ENCODE measurements around the gene RAMACL. TPM values are rescaled to one million over a fixed set of nuclear protein-coding genes. Genes with fewer than 3 reads are reported as not detected.

RAMACL gene
- total and polyA plus RNA-seq, 2 of the 4 experiments (the other 2 are of a cell fraction), result 0.46 to 0.90 TPM

DNA sequence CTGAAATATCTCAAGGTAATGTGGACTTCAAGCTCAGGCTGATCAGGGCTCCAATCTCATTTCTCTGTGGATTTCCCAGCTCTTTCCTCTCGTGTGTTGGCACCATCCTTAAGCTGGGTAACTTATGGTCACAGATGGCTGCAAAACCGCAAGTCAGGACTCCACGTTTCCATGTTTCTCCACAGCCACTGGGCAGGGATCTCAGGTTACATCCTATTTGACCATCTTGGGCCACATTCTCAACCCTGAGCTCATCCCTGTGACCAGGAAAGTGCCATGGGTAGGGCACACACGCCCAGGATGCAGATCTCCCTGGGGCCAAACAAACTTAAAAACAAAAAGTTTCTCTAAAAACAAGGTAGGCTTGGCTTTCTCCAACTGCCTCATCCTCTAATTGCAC lies 25.2 kb upstream of the RAMACL start:
- ChIA-PET POLR2A (ENCODE audit: unreplicated experiment) (no interaction called here), CTCF (interaction anchor here (0.6 kb wide), 1 partner anchor 290 kb away, joined by 4 read pairs; no protein-coding TSS in a partner anchor)
- DNase-seq (no peak), ATAC-seq (ENCODE audit: low read depth) (no peak)
- in situ Hi-C loops (cut with MboI; ENCODE audit: low sequenced_read_pairs) (no loop called here), intact Hi-C loops (cut with micrococcal nuclease) (no loop called here), dilution Hi-C loops (cut with HindIII; ENCODE audit: low sequenced_read_pairs, unreplicated experiment) (no loop called here)
- H2AK9ac ChIP-seq (replicated peaks; ENCODE audit: low read depth, low read length, poor library complexity), result no peak overlapping the region
- H2AK5ac ChIP-seq (ENCODE audit: low read depth, low read length), result peak overlapping the region; percentile 52; the same call in 1 of the 2 replicates
- H3K27me3 ChIP-seq (ENCODE audit: control insufficient read depth, insufficient read depth, low read length), result no peaks in the 10 kb centered on the region
- H3K36me3 ChIP-seq (ENCODE audit: control insufficient read depth, insufficient read depth, low read length), result peaks cover 9% of the 10 kb centered on the region; the same call in 1 of the 2 replicates
- H2BK120ac ChIP-seq (ENCODE audit: low read depth, low read length), result no peak overlapping the region
- no peaks in the 10 kb centered on the region for H3K9me3 ChIP-seq (ENCODE audit: control insufficient read depth, insufficient read depth, low read length)
- H3K14ac ChIP-seq (replicated peaks; ENCODE audit: low read depth, low read length), result no peak overlapping the region
- no peak for TF ChIP-seq RAD21 (IDR thresholded peaks at IDR 0.05; ENCODE audit: low read length)
- TF ChIP-seq, protein P1, sequence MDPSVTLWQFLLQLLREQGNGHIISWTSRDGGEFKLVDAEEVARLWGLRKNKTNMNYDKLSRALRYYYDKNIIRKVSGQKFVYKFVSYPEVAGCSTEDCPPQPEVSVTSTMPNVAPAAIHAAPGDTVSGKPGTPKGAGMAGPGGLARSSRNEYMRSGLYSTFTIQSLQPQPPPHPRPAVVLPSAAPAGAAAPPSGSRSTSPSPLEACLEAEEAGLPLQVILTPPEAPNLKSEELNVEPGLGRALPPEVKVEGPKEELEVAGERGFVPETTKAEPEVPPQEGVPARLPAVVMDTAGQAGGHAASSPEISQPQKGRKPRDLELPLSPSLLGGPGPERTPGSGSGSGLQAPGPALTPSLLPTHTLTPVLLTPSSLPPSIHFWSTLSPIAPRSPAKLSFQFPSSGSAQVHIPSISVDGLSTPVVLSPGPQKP (IDR thresholded peaks at IDR 0.05; ENCODE audit: borderline replicate concordance, low read depth, low read length), result no peak
- TF ChIP-seq MAFK (IDR thresholded peaks at IDR 0.05; ENCODE audit: low read depth, low read length), result no peak
- no peak for TF ChIP-seq NFE2L2 (IDR thresholded peaks at IDR 0.05; ENCODE audit: low read depth, low read length)
- TF ChIP-seq RCOR1 (IDR thresholded peaks at IDR 0.05; ENCODE audit: insufficient replicate concordance, low read length), result no peak
- TF ChIP-seq CHD1 (IDR thresholded peaks at IDR 0.05; ENCODE audit: low read depth, low read length), result no peak
- no peak for TF ChIP-seq SMC3 (IDR thresholded peaks at IDR 0.05; ENCODE audit: low read depth, low read length)
- no peak for TF ChIP-seq CEBPB (IDR thresholded peaks at IDR 0.05; ENCODE audit: low read depth, low read length)
- TF ChIP-seq, protein P2, sequence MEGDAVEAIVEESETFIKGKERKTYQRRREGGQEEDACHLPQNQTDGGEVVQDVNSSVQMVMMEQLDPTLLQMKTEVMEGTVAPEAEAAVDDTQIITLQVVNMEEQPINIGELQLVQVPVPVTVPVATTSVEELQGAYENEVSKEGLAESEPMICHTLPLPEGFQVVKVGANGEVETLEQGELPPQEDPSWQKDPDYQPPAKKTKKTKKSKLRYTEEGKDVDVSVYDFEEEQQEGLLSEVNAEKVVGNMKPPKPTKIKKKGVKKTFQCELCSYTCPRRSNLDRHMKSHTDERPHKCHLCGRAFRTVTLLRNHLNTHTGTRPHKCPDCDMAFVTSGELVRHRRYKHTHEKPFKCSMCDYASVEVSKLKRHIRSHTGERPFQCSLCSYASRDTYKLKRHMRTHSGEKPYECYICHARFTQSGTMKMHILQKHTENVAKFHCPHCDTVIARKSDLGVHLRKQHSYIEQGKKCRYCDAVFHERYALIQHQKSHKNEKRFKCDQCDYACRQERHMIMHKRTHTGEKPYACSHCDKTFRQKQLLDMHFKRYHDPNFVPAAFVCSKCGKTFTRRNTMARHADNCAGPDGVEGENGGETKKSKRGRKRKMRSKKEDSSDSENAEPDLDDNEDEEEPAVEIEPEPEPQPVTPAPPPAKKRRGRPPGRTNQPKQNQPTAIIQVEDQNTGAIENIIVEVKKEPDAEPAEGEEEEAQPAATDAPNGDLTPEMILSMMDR (conservative IDR thresholded peaks at IDR 0.05; ENCODE audit: low read depth, low read length), result no peak
- no peak for TF ChIP-seq MXI1 (IDR thresholded peaks at IDR 0.05; ENCODE audit: borderline replicate concordance, low read depth, low read length)
- no peak for TF ChIP-seq POLR2A (IDR thresholded peaks at IDR 0.05; ENCODE audit: low read depth, low read length)
- TF ChIP-seq, protein P3, sequence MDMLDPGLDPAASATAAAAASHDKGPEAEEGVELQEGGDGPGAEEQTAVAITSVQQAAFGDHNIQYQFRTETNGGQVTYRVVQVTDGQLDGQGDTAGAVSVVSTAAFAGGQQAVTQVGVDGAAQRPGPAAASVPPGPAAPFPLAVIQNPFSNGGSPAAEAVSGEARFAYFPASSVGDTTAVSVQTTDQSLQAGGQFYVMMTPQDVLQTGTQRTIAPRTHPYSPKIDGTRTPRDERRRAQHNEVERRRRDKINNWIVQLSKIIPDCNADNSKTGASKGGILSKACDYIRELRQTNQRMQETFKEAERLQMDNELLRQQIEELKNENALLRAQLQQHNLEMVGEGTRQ (IDR thresholded peaks at IDR 0.05; ENCODE audit: low read depth, low read length), result no peak
- TF ChIP-seq RFX5 (IDR thresholded peaks at IDR 0.05; ENCODE audit: low read depth, low read length), result no peak
- no peak for TF ChIP-seq MAZ (IDR thresholded peaks at IDR 0.05; ENCODE audit: borderline replicate concordance, low read depth, low read length)
- no peak for TF ChIP-seq FOS (IDR thresholded peaks at IDR 0.05; ENCODE audit: low read depth, low read length)
- no peak for TF ChIP-seq BHLHE40 (IDR thresholded peaks at IDR 0.05; ENCODE audit: low read depth, low read length)
- no peak overlapping the region for H4K91ac ChIP-seq (ENCODE audit: insufficient read depth, low read depth, low read length)
- H3K4me1 ChIP-seq (ENCODE audit: control insufficient read depth, insufficient read depth, low read length), result peaks cover 36% of the 10 kb centered on the region
- H3K4ac ChIP-seq (ENCODE audit: low read depth, low read length), result 0 out of 2 replicates have a peak overlapping the region, but pooled peaks have one; percentile 1
- no peak overlapping the region; the same call in 2 of the 3 replicates for H2BK15ac ChIP-seq (ENCODE audit: low read depth, low read length)
- H2BK5ac ChIP-seq (ENCODE audit: low read depth, low read length, poor library complexity, severe bottlenecking), result no peak overlapping the region
- H3K9me1 ChIP-seq (ENCODE audit: insufficient read depth, low read length), result peaks cover 19% of the 10 kb centered on the region; the same call in 1 of the 2 replicates
- H4K8ac ChIP-seq (ENCODE audit: low read depth in 2 of 2, low read length in 2 of 2), result no peak overlapping the region
- H3K9ac ChIP-seq (ENCODE audit: low read depth, low read length), result no peak overlapping the region
- H3K79me1 ChIP-seq (ENCODE audit: low read depth in 1 of 2, low read length in 2 of 2), result peaks cover 38 to 67% of the 10 kb centered on the region in 2 experiments
- no peak overlapping the region; the same call in 1 of the 2 replicates for H3K18ac ChIP-seq (ENCODE audit: low read depth, low read length)
- H3K4me2 ChIP-seq (ENCODE audit: low read depth, low read length), result no peak overlapping the region
- no peak overlapping the region for H2BK20ac ChIP-seq (ENCODE audit: low read depth, low read length)
- no peak overlapping the region; the same call in 1 of the 2 replicates for H3K23ac ChIP-seq (ENCODE audit: low read depth, low read length)
- no peak overlapping the region for H3K56ac ChIP-seq (ENCODE audit: extremely low read depth, insufficient read depth, low read length)
- H3K4me3 ChIP-seq (ENCODE audit: insufficient read depth, low read depth, low read length), result no peak overlapping the region
- peak overlapping the region; percentile 31; the same call in 1 of the 2 replicates for H4K5ac ChIP-seq (ENCODE audit: low read depth, low read length)
- no peak overlapping the region for H3K27ac ChIP-seq (ENCODE audit: insufficient read depth, low read length)
- 92% methylated on average over 2 of the region's 4 CpGs; no CpG with 5 or more reads in 1 of the 2 experiments for WGBS, 2 experiments (ENCODE audit: extremely low coverage in 2 of 2, insufficient read length in 1 of 2)
- H2AFZ ChIP-seq (replicated peaks; ENCODE audit: low read length, poor library complexity), result no peak overlapping the region
- H4K20me1 ChIP-seq (ENCODE audit: insufficient read depth, low read length), result peaks cover 15% of the 10 kb centered on the region; the same call in 1 of the 2 replicates
- no TSS peak for BruUV-seq (replicated peaks)

Measured in IMR-90 (cell line).